T-helper 2 cell (primary cell): ENCODE results near the gene ZNF138.
"Not testable (repeated sequence)": the region's sequence is repeated elsewhere in the genome, so short reads cannot be mapped to it uniquely, and the experiment has no call there.

Experiments
- DNase-seq, 5 experiments: peaks; one replicate each; pipeline versions ENCODE4 v3.0.0 to v3.0.0-alpha.2; 2012 to 2022

Gene ZNF138

GRCh38 chr7:64838691-64839090, 44.5 kb downstream of the ZNF138 start:
- no peak for DNase-seq

GRCh38 chr7:64839910-64840309, 45.7 kb downstream of the ZNF138 start:
- no peak for DNase-seq

GRCh38 chr7:64849250-64849923, 55.2 kb downstream of the ZNF138 start:
- no peak for DNase-seq

GRCh38 chr7:64849924-64850499, 55.8 kb downstream of the ZNF138 start:
- DNase-seq: no peak

GRCh38 chr7:64853679-64854078, 59.5 kb downstream of the ZNF138 start:
- DNase-seq: no peak

GRCh38 chr7:64854969-64855368, 60.7 kb downstream of the ZNF138 start:
- DNase-seq: no peak

GRCh38 chr7:64863021-64863420, 68.8 kb downstream of the ZNF138 start:
- no peak for DNase-seq

- not testable (repeated sequence) for DNase-seq
Measured at GRCh38 chr7:64863530-64863929, 69.3 kb downstream of the ZNF138 start.

- no peak for DNase-seq
Measured at GRCh38 chr7:64863969-64864368, 69.7 kb downstream of the ZNF138 start.

GRCh38 chr7:64867863-64868440, 73.7 kb downstream of the ZNF138 start:
- DNase-seq: no peak

- no peak for DNase-seq
Measured at GRCh38 chr7:64868499-64868898, 74.3 kb downstream of the ZNF138 start.

- no peak for DNase-seq
Measured at GRCh38 chr7:64869121-64869725, 75.0 kb downstream of the ZNF138 start.

GRCh38 chr7:64869912-64870562, 75.8 kb downstream of the ZNF138 start:
- no peak for DNase-seq

- no peak for DNase-seq
Measured at GRCh38 chr7:64870656-64871055, 76.4 kb downstream of the ZNF138 start.

- no peak for DNase-seq
Measured at GRCh38 chr7:64871761-64872160, 77.5 kb downstream of the ZNF138 start.

GRCh38 chr7:64872351-64873154, 78.3 kb downstream of the ZNF138 start:
- no peak for DNase-seq

GRCh38 chr7:64873155-64873500, 78.9 kb downstream of the ZNF138 start:
- no peak for DNase-seq

- no peak for DNase-seq
Measured at GRCh38 chr7:64873517-64873916, 79.3 kb downstream of the ZNF138 start.

GRCh38 chr7:64874114-64874513, 79.9 kb downstream of the ZNF138 start:
- no peak for DNase-seq

- DNase-seq: no peak
Measured at GRCh38 chr7:64874562-64875250, 80.5 kb downstream of the ZNF138 start.

- no peak for DNase-seq
Measured at GRCh38 chr7:64875258-64875657, 81.0 kb downstream of the ZNF138 start.
